HG03159 (cell line): ENCODE data around the gene P2RY11.

Source experiments
- ATAC-seq: cut with Tn5 transposase; IDR thresholded peaks from one replicate; pipeline ENCODE4 v1.9.1; 2021; ENCODE audit warnings: mild to moderate bottlenecking, moderate library complexity; ENCODE audit not compliant: unreplicated experiment

Gene P2RY11

DNA sequence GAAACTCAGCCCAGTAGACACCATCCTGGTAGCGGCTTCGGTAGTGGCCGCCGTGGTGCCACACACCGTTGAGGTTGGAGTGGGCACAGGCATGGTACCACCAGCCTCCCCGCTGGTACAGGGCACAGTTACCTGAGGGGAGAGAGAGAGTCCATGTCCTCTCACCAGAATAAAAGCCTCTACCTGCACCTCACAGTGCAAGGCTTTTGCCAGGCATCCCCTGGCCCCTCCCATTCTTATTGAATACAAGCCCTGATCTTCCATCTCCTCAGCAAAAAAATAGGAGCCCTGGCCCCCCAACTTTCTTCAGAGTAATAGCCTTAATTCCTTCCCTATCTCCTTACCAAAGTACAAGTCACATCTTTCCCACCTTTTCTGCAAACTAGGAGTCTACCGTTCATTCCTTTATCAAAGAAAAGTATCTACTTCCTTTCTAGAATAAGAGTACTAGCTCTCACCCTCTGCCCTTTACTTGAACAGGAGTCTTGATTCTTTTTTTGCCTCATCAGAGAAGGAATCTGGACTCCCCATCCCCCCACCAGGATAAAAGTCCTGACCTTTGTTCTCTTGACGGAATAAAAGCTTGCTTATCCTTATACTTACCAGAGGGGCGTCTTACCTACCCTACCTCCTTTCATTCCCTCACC lies 18.7 kb upstream of the P2RY11 start:
- no peak for ATAC-seq

DNA sequence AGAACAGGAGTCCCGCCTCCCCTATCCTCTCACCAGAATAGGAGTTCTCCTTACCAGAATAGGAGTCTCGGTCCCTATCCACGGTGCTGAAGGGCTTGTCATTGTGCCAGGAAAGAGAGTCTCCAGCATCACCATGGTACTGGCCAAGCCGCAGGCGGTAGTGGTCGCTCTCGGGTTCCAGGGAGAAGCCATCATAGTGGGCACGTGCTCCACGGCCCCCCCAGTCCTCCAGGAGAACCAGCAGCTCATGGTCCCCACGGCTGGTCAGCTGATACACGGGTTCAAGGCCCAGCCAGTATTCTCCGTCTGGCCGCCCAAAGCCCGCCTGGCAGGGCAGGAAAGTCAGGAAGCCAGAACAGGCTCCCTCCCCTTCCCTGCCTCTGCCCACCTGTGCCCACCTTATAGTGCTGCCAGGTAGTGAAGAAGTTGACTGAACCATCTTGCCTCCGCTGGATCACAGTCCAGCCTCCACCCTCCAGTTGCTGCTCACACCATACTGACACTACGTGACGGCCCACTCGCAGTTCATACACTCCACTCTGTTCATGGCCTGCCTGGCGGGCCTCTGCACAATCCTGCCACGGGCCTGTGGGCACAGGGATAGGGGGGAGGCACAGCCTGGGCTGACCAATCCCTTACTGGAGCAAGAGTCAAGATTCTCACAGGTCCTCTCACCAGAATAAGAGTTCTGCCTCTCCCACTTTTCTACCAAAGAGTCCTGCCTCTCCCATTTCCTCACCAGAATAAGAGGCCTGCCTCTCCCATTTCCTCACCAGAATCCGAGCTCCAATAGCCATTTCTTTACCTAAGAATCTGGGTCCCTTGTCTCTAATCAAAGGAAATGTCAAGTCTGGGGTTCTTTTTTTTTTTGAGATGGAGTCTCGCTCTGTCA lies 18.0 kb upstream of the P2RY11 start:
- no peak for ATAC-seq

DNA sequence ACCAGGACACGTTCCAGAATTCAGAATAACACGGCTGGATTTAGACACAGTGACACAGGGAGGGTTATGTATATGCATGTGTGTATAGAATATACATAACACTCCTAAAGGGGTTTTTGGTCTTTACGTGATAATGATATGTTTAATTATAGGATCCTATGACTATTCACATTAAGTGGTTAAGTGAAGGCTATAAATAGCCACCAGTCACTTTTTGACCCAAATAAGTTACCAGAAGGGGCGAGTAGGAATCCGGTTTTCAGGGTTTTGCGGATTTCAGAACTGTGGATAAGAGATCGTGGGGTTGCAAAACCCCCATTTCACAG lies 15.9 kb upstream of the P2RY11 start:
- ATAC-seq: no peak

DNA sequence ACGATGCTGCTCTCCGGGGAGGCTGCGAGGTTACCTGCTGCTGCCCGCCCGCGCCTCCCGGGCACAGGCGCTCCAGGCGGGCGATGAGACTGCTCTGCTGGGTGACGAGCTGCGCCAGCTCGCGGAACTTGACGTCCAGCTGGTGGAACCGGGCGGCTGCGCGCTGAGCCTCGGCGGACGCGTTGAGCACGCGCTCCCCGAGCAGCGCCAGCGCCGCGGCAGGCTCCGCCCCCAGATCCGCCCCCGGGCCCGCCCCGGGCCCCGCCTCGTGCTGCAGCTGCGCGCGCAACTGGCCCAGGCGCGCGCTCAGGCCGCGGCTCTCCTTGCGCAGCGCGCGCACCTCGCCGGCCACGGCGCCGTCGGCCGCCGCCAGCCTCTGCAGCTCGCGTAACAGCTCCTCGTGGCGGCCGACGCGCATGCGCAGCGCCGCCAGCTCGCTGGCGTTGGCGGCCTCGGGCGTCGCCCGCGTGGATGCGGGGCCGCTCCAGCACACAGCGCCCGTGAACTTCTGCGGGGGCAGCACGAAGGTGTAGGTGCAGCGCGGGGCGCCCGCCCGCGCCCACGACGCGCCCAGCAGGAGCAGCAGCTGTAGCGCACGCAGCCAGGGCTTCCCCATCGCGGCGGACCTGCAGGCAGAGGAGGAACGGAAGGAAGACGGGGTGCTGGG lies 15.4 kb upstream of the P2RY11 start:
- peak; percentile 61 for ATAC-seq

DNA sequence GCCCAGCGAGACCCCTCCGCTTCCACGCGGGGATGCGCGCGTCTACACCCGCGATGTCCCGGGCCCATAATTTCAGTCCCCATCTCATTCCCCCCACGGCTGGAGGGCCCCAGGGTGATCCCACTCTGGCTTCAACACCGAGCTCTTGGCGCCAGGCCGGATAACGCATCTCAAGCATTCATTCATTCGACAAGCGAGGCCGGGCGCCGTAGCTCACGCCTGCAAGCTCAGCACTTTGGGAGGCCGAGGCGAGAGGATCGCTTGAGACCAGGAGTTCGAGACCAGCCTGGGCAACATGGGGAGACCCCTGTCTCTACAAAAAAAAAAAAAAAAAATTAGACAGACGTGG lies 14.9 kb upstream of the P2RY11 start:
- ATAC-seq: no peak

DNA sequence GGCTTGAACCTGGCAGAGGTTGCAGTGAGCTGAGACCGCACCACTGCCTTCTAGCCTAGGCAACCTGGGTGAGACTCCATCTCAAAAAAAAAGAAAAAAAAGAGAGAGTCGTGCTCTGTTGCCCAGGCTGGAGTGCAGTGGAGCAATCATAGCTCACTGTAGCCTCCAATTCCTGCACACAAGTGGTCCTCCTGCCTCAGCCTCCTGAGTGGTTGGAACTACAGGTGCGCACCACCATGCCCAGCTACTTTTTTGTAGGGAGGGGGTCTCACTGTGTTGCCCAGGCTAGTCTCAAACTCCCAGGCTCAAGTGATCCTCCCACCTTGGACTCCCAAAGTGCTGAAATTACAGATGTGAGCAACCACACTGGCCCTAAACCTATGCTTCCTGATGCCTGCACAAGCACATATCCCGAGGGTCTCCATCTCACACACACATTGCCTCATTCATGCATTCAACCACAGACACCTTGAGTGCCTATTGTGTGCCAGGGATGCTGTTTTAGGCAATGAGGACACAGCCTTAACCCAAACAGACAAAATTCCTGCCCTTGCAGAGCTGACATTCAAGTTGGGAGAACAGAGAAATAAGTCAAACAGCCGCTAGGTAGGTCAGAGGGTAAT lies 11.2 kb upstream of the P2RY11 start:
- ATAC-seq: no peak

DNA sequence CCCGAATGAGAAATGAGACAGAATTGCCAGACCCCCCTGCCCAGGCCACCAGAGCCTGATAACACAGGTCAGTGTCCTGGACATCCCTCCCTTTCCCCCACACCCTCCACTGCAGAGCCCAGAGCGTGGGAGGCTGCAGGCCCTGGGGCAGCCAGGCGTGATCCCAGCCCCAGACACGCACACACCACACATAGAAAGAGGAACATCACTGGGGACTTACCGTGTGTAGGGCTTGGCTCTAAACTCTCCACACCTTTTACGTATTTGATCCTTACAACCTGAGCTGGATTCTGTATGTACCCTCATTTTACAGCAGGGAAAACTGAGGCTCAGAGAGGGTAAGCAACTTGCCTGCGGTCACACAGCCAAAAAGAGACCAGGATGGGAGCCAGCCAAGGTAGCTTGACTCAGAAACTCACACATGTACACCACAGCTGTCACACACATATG lies 8.7 kb upstream of the P2RY11 start:
- peak; percentile 32 for ATAC-seq

DNA sequence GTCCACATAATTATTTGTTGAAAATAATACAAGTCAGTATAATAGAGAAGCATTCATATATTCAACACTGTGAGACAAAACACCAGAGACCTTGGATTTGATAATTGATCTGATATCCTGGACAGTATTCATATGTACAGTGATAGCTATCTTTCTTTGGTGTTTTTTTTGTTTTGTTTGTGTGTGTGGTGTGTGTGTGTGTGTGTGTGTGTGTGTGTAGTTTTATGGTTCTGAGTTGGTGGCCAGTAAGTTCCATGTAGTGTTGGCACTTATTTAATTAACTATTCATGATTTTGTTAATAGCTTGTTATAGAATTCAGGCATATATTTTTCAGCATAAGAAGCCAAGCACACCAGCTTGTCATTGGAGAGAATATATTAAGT lies 7.4 kb upstream of the P2RY11 start:
- ATAC-seq: no peak

DNA sequence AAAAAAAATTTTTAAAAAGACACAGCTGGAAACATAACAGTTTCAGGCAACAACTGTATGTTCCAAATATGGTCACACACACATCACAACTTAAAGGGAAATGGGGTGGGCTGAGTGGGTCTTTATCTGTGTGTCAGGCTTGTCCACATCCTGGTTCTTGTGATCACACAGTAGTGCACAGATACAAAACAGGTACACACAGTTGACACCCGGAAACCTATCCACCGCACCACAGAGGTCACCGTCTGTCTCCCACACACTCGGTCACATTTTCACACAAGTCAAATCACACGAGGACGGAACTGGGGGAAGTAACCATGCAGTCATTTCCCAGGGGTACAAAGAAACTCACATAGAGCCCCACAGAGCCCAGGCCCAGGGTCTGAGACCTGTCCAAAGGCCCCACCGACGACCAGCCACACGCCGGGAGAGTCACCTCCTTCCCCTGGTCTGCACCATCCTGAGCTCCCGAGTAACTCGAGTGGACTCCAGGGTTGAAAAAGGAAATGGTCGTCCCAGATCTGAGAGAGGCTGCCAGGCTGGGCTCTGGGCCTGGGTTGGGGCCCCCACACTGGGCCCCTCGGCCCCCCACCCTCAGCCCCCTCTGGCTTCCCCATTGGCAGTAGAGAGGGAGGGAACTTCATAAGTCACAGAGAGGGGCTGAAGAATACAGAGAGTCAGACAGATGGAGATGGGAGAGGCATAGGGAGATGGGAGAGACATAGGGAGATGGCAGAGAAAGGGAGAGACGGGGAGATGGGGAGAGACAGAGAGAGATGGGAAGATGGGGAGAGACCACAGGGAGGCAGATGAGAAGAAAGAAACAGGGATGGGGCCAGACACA lies 6.6 kb upstream of the P2RY11 start:
- peak; percentile 36 for ATAC-seq

DNA sequence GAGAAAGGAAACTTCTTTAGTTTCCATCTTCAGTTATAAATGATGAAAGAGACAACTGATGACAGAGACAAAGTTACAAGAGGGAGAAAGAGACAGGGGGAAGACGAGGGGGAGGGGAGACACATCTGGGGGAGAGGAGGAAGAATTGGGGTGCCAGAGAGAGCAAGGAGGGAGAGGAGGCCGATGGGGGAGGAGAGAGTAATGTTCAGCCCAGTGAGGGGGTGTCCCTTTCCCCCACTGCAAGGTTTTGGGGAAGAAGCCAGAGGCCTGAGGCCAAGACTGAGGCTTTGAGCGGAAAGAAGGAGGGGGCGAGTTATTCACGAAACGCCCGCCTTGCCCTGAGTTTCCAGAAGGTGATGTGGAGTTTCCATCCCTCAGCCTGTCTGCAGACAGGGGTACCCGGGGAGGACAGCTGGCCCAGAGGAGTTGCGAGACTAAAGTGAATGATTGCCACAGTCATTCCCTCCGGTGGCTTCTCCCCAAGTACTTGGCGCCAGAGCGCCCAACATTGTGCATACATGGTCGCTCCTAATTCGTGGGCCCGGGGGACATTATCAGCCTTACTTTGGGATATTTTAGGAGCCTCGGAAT lies 5.9 kb upstream of the P2RY11 start:
- peak; percentile 20 for ATAC-seq

DNA sequence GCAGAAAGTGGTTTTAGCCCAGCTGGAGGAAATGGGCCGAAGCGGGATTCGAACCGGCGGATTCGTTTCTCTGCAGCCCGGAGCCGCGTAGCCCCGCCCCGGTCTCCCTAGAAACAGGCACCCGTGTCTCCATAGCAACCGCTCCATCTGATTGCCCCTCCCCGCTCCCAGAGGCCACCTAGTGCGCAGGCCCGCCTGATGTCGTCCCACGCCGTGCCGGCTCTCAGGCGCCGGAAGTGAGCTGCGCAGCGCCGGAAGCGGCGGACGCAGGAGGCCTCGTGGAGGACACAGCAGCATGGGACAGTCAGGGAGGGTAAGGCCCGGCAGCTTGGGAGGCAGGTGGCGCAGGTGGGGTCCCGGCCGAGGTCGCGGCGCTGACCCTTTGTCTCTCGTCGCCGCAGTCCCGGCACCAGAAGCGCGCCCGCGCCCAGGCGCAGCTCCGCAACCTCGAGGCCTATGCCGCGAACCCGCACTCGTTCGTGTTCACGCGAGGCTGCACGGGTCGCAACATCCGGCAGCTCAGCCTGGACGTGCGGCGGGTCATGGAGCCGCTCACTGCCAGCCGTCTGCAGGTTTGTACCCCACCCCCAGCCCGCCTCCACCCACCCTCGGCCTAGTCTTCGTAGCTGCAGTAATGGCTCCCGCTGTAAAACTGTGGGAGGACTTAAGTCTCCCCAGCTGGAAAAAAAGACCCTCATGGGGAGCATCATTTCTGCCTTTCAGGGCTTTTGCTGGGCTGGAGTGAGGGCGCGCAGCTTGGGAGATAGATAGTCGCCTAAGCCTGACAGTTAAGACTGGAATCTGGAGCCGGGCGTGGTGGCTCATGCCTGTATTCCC lies 5.2 kb upstream of the P2RY11 start, which contains the start of gene PPAN:
Gene PPAN (plus strand): TSS at position 263 of the 837 bp plus-strand sequence. CDS start 33 bp downstream, at position 296.
- ATAC-seq: peak; percentile 49

DNA sequence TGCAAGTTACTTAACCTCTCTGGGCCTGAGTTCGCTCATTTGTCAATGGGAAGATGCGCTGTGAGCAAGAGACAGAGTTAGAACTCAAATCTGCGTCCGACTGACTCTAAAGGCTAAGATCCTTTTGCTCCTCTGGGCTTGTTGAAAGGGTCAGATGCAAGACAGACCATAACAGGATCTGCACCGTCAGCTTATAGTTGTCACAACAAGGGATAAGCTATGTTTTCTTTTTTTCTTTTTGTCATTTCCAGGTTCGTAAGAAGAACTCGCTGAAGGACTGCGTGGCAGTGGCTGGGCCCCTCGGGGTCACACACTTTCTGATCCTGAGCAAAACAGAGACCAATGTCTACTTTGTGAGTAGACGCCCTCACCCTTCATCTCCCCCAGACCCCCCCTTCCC lies 4.2 kb upstream of the P2RY11 start:
- ATAC-seq: no peak

DNA sequence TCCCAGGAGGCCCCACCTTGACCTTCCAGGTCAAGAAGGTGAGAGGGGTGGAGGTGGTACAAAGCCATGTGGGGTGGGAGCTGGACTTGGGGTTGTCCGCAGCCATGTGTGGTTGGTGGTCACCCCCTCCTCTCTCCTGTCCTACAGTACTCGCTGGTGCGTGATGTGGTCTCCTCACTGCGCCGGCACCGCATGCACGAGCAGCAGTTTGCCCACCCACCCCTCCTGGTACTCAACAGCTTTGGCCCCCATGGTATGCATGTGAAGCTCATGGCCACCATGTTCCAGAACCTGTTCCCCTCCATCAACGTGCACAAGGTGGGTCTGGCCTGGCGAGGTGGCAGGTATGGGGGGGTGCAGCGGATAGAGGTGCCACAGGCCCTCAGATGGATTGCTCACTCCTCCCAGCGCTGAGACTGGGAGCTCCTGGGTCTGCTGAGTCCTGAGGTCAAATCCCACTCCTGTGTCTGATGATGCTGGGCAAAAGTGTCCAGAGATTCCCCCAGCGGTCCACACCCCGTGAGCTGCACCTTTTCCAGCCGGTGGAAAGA lies 3.6 kb upstream of the P2RY11 start:
- no peak for ATAC-seq

DNA sequence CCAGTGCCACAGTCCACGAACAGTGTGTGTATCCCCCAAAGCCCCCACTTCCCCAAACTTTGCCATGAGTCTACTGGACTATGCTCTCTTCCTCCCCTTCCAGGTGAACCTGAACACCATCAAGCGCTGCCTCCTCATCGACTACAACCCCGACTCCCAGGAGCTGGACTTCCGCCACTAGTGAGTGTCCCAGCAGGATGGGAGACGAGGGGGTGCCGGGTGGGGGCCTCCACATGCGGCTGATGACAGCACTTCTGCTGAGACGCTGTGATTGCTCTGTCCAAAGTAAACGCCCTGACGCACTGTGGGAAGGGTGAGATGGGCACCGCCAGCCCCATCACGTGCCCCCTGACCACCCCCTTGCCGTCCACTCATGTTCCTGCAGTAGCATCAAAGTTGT lies 2.0 kb upstream of the P2RY11 start:
- no peak for ATAC-seq

DNA sequence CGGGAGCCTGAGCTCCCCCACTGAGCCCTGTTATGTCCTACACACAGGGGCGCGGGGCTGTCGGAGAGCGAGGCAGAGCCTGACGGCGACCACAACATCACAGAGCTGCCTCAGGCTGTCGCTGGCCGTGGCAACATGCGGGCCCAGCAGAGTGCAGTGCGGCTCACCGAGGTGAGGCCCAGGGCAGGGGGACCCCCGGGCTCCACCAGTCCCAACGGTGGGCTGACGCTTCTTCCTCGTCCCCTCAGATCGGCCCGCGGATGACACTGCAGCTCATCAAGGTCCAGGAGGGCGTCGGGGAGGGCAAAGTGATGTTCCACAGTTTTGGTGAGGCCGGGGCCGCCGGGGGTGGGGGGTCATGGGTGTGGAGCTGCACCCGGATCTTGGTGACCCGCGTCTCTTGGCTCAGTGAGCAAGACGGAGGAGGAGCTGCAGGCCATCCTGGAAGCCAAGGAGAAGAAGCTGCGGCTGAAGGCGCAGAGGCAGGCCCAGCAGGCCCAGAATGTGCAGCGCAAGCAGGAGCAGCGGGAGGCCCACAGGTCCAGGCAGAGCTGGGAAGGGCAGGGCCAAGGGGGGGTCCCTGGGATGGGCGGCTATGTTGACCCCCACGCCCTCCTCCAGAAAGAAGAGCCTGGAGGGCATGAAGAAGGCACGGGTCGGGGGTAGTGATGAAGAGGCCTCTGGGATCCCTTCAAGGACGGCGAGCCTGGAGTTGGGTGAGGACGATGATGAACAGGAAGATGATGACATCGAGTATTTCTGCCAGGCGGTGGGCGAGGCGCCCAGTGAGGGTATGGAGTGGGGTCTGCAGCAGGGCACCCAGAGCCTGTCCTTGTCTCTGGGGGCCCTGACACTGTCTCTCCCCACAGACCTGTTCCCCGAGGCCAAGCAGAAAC lies 1.2 kb upstream of the P2RY11 start:
- ATAC-seq: no peak

DNA sequence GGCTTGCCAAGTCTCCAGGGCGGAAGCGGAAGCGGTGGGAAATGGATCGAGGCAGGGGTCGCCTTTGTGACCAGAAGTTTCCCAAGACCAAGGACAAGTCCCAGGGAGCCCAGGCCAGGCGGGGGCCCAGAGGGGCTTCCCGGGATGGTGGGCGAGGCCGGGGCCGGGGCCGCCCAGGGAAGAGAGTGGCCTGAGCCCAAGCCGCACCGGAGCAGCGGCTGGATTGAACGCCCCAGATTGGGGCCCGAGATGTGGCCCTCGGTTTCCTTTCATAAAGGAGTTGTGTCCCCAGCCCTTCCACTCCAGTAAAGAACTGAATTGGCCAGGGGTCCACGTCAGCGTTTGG lies 548 bp upstream of the P2RY11 start:
- no peak for ATAC-seq

DNA sequence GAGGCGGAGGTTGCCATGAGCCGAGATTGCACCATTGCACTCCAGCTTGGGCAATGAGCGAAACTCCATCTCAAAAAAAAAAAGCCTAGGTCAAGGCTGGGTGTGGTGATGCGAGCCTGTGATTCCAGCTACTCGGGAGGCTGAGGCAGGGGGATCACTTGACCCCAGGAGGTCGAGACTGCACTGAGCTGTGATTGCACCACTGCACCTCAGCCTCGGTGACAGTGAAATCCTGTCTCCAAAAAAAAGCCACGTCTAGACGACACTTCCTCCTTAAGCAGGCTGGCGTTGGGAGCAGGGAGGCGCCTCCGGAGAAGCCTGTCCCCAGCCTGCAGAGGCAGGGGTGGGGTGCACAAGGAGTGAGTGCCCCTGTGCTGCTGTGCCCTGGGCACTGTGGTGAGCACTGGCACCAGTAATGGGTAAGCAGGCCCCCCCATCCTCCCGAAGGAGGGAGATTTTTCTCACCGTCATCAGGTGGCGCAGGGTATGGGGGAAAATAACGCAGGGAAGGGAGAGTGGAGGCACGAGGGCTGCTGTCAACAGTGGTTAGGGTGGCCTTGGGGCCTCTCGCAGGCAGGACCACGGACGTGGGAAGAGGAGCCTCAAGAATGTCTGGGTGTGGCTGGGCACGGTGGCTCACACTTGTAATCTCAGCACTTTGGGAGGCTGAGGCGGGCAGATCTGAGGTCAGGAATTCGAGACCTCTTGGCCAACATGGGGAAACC lies 706 bp downstream of the P2RY11 start:
- ATAC-seq: no peak
